MM.1S (cell line): ENCODE results near the gene ZNF521.

Experiments used
- DNase-seq: peaks from one replicate; pipeline ENCODE4 v3.0.0-alpha.2; 2015
- H2AFZ ChIP-seq: fragments of 300-600 bp; sonication (generic); 2 replicates; pipeline ENCODE4 v1.6.0; 2016; ENCODE audit warnings: antibody characterized with exemption, low read length
- H3F3A ChIP-seq: fragments of 300-600 bp; sonication (generic); 2 replicates; pipeline ENCODE4 v1.6.1; 2016; ENCODE audit warnings: mild to moderate bottlenecking, antibody characterized with exemption, low read length, moderate library complexity, mixed read lengths; ENCODE audit not compliant: insufficient read depth
- H3K27ac ChIP-seq: fragments of 300-600 bp; sonication (generic); 2 replicates; pipeline ENCODE4 v1.5.1; 2016; ENCODE audit warnings: mild to moderate bottlenecking, low read length
- H3K27me3 ChIP-seq: fragments of 300-600 bp; sonication (generic); replicated peaks from 2 replicates; pipeline ENCODE4 v1.6.0; 2016; ENCODE audit warnings: low read length; ENCODE audit not compliant: insufficient read depth
- H3K36me3 ChIP-seq: fragments of 300-600 bp; sonication (generic); replicated peaks from 2 replicates; pipeline ENCODE4 v1.6.1; 2016; ENCODE audit warnings: mild to moderate bottlenecking, low read length, mixed read lengths; ENCODE audit not compliant: insufficient read depth
- H3K4me1 ChIP-seq: fragments of 300-600 bp; sonication (generic); 2 replicates; pipeline ENCODE4 v1.6.1; 2016; ENCODE audit warnings: low read length, mixed read lengths
- H3K4me2 ChIP-seq: fragments of 300-600 bp; sonication (generic); 2 replicates; pipeline ENCODE4 v1.6.0; 2016; ENCODE audit warnings: low read depth, low read length
- H3K4me3 ChIP-seq: fragments of 300-600 bp; sonication (generic); 2 replicates; pipeline ENCODE4 v1.5.1; 2016; ENCODE audit warnings: low read length, mixed read lengths
- H3K79me2 ChIP-seq: fragments of 300-600 bp; sonication (generic); 2 replicates; pipeline ENCODE4 v1.6.1; 2016; ENCODE audit warnings: mixed run types, low read length, mixed read lengths
- H3K9ac ChIP-seq: fragments of 300-600 bp; sonication (generic); 2 replicates; pipeline ENCODE4 v1.6.1; 2016; ENCODE audit warnings: low read length, mixed read lengths
- H3K9me2 ChIP-seq: fragments of 300-600 bp; sonication (generic); replicated peaks from 2 replicates; pipeline ENCODE4 v1.6.1; 2016; ENCODE audit warnings: mild to moderate bottlenecking, low read length, mixed read lengths; ENCODE audit not compliant: insufficient read depth
- H3K9me3 ChIP-seq: fragments of 300-600 bp; sonication (generic); replicated peaks from 2 replicates; pipeline ENCODE4 v1.6.1; 2016; ENCODE audit warnings: mild to moderate bottlenecking, low read length, mixed read lengths; ENCODE audit not compliant: insufficient read depth
- H4K20me1 ChIP-seq: fragments of 300-600 bp; sonication (generic); 2 replicates; pipeline ENCODE4 v1.6.1; 2016; ENCODE audit warnings: mild to moderate bottlenecking, low read length, moderate library complexity, mixed read lengths; ENCODE audit not compliant: insufficient read depth
- EZH2 ChIP-seq: fragments of 300-600 bp; sonication (generic); optimal IDR thresholded peaks from 2 replicates; pipeline ENCODE3; 2017; ENCODE audit warnings: low read depth, mild to moderate bottlenecking, antibody characterized with exemption, low read length, mixed read lengths
- EZH2phosphoT487 ChIP-seq: fragments of 300-600 bp; sonication (generic); IDR thresholded peaks from 2 replicates; pipeline ENCODE4 v1.6.1; 2018; ENCODE audit warnings: antibody characterized with exemption, low read length
- TF ChIP-seq, protein P1 (sequence below): fragments of 300-600 bp; sonication (generic); IDR thresholded peaks from 2 replicates; pipeline ENCODE4 v1.5.1; 2016; ENCODE audit warnings: antibody characterized with exemption, low read length, mixed read lengths

Gene ZNF521

DNA sequence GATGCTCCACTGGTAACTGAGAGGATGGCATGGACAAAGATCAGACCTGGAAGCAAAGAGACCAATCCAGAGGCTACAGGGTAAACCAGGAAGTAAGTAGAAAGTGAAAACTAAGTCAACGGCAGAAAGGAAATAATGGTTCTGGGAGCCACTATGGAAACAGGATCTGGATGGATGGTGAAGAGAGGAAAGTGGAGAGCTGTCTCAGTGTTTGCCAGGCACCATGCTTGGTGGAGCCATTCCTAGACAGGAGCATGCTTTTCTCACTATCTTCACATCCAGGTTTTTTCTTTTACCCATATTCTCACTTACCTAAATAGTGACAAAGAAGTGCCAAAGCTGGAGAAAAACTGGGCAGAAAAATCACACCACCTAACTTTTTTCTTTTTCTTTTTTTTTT lies 22.2 kb downstream of the ZNF521 start:
- no peak overlapping the region for H2AFZ ChIP-seq

DNA sequence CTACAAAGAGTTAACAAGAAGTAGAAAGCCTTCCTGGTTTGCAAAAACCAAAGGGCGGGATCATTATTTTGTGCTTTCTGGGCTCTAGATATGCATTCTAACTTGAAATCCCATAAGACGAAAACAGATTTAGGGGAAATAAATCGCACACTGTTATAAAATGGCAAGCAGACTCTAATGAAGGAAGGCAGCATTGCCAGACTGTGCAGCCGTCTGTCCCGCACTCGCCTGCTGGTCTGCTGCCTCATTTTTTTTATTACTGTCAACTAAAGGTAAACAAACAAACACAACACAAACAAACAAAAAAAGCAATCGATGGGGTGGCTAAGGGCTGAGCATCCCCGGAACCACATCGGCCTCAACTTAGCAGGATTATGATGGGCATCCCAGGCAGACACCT lies 24.4 kb downstream of the ZNF521 start:
- Histone ChIP-seq H3K27me3 (no peaks in the 10 kb centered on the region), H3F3A (no peaks in the 10 kb centered on the region), H3K4me3 (no peak overlapping the region), H3K36me3 (no peaks in the 10 kb centered on the region; the same call in 1 of the 2 replicates), H3K9me3 (no peaks in the 10 kb centered on the region), H3K9ac (no peak overlapping the region), H3K4me1 (no peaks in the 10 kb centered on the region), H3K4me2 (no peak overlapping the region), H2AFZ (no peak overlapping the region), H3K9me2 (no peaks in the 10 kb centered on the region), H3K27ac (no peak overlapping the region), H3K79me2 (peaks cover 94% of the 10 kb centered on the region), H4K20me1 (no peaks in the 10 kb centered on the region)
- no peak for DNase-seq
- TF ChIP-seq EZH2 (no peak), EZH2phosphoT487 (no peak)
- TF ChIP-seq, protein P1, sequence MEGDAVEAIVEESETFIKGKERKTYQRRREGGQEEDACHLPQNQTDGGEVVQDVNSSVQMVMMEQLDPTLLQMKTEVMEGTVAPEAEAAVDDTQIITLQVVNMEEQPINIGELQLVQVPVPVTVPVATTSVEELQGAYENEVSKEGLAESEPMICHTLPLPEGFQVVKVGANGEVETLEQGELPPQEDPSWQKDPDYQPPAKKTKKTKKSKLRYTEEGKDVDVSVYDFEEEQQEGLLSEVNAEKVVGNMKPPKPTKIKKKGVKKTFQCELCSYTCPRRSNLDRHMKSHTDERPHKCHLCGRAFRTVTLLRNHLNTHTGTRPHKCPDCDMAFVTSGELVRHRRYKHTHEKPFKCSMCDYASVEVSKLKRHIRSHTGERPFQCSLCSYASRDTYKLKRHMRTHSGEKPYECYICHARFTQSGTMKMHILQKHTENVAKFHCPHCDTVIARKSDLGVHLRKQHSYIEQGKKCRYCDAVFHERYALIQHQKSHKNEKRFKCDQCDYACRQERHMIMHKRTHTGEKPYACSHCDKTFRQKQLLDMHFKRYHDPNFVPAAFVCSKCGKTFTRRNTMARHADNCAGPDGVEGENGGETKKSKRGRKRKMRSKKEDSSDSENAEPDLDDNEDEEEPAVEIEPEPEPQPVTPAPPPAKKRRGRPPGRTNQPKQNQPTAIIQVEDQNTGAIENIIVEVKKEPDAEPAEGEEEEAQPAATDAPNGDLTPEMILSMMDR = no peak

More for the DNA sequence above, 22.2 kb downstream of the ZNF521 start:
- Histone ChIP-seq H3K4me2 (no peak overlapping the region), H3K36me3 (no peaks in the 10 kb centered on the region), H3K4me3 (no peak overlapping the region), H3K27me3 (no peaks in the 10 kb centered on the region), H3K9me3 (no peaks in the 10 kb centered on the region), H3K27ac (no peak overlapping the region), H3K4me1 (no peaks in the 10 kb centered on the region), H3F3A (no peaks in the 10 kb centered on the region), H3K9ac (no peak overlapping the region), H3K79me2 (peaks cover 92% of the 10 kb centered on the region), H3K9me2 (no peaks in the 10 kb centered on the region), H4K20me1 (no peaks in the 10 kb centered on the region)
- DNase-seq = no peak
- TF ChIP-seq, protein P1 = no peak
- TF ChIP-seq EZH2phosphoT487 (no peak), EZH2 (no peak)

DNA sequence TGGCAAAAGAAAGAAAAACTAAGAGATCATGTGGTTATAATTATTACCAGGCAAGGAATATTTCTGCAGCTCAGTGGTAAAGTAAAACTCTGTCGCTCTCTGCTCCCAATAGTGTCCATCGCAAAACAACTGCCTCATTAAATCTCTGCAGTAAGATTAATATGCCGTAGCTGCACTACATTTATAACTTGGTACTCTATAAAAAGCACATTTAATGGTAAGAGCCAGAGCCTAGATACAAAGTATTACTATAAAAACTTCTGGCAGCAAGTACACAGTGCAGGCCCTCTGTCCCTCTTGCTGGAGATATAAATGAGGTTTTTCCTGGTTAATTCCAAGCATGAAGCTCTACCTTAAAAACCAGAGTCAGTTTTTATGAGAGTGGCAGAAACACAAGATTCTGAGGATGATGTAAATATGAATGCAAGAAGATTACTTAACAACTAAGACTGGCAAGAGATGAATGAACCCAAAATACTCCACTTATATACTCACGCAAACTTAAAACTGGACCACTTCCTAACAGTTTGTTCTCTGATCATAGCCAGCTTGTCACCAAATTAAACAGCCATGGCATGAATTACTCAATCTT lies 25.5 kb downstream of the ZNF521 start:
- Histone ChIP-seq H3K4me2 (no peak overlapping the region), H3K79me2 (peaks cover 93% of the 10 kb centered on the region), H3K9me3 (no peaks in the 10 kb centered on the region), H3K36me3 (no peaks in the 10 kb centered on the region; the same call in 1 of the 2 replicates), H3K9me2 (no peaks in the 10 kb centered on the region), H4K20me1 (no peaks in the 10 kb centered on the region), H3K9ac (no peak overlapping the region), H3K4me1 (no peaks in the 10 kb centered on the region), H3K27me3 (no peaks in the 10 kb centered on the region), H3F3A (no peaks in the 10 kb centered on the region), H3K27ac (no peak overlapping the region), H3K4me3 (no peak overlapping the region), H2AFZ (no peak overlapping the region)
- DNase-seq = no peak
- TF ChIP-seq EZH2 = no peak
- TF ChIP-seq, protein P1 = no peak
- TF ChIP-seq EZH2phosphoT487 = no peak
